Activated CD4-positive, CD25-positive, alpha-beta regulatory T cell (primary cell): ENCODE data around the gene ADIPOR2.

Experiments
- DNase-seq, 4 experiments: peaks; one replicate each; lab custom pipeline; 2025; lab: John Stamatoyannopoulos, UW

Gene ADIPOR2

DNA sequence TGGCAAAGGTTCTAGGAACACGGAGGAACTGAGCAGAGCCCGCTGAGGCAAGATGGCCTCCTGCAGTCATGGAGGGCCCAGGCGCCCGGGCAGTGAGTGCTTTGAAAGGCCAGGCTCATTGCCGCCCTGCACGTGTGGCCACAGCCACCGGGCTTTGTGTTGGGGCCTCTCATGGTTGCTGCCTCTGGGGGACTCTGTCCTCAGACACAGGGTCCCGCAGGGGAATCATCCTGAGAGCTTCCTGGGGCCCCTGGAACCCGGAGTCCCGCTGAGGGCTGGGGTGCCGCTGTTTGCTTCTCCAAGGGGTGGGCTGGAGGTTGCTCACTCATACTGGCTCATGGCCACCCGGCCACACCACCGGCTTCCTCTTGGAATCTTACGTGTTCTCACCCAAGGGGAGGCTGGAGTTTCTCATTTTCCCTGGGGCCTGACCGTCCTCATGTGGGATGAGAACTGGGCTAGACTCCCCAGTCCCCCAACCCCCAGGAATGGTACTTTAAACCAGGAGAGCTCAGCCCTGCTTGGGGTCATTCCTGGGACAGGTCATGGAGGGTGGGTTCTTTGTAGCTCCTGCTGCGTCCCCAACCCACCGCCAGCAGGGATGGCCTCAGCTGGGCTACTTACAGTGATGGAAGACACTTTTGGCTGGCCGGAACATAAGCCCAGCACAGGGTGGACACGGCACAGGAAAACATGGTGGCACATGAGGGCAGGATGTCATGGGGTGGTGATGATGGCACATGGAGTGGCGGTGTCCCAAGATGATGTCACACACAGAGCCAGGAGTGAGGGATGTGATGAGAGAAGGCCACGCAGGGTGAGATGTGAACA lies 108.4 kb downstream of the ADIPOR2 start:
- no peak for DNase-seq

DNA sequence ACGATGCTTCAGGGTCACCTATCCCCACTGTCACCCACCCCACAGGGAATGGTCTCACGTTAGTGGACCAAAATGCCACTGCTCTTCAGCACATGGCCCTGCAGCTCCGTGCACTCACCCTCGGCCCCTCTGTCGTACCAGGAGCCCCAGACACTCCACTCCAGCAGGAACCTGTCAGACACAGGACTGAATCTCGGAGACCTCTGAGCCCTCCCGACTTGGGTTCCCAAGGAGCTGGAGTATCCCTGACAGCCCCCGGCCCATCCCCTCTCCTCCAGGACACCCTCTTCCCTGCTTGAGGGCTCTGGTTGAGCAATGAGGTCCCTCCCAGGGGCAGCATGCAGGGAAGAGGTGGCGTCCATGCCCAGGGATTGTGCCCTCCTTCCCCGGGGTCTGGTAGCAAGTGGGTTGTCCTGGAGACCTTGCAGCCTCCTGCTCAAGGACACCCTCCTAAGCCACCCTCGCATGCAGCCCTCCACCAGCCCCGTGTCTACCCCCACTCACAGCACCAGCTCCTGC lies 109.1 kb downstream of the ADIPOR2 start:
- DNase-seq = no peak

DNA sequence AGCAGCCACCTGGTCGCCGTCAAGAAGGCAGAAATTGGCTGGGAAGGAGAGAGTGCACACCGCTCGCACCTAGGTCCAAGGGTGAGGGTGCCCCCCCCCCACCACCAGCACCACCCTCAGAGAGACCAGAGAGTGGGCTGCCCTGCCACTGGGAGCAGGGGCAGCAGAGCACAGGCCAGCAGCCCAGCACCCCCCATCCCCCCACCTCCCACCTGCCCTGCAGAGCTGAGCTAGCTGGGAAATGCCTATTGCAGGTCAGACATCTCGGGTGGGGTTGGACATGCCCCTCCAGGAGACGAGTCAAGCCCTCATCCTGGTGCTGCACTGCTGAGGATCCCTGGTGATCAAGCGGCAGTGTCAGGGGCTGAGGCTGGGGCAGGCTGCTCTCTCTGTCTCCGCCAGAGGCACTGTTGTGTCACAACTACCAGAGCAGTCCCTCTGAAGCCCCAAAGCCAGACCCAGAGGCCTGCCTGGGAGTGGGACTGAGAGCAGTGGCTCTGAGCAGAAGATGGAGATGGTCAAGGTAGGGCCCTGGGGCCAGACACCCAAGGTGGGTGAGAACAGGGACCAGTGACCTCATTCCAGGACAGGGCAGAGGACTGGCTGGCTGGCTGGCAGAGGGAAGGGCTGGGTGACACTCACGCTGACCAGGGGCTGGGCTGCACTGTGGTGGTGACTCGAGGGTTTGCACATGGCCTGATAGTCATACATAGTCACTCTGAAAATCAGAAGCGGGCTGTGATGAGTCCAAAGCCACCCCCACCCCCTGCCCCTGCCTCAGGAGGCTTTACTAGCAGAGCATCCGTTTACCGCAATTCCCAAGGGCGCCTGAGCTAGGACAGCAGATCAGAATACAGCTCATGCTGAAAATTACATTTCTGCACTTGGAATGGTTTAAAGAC lies 109.8 kb downstream of the ADIPOR2 start:
- DNase-seq = no peak

DNA sequence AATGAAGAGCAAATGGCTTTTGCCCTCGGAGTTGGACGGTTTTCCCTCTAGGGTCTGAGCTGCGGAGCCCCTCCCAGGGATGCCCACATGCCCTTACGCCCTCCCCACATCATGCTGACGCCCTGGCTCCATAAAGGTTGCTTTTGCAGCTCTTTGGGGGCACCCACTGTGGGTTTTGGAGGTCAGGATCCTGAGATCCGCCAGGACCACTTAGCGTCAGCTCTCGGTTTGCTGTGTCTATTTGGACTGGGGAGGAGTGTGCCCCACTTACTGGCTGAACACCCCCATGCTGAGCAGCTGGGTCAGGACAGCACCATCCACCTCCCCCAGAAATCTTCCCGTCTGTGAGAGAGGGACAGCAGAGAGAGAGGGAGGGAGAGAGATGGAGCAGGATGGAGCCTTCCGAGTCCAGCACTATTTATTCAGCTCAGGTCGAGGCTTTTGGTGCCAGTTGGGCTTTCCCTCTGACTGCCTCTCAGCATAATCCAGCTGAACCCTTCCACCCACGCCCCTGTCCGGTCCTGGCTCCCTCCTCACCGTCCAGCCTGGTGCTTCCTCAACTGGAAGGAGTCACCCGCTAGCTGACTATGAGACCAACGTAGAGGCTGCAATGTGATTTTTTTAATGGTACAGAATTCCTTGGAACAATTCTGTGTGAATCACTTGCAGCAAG lies 110.6 kb downstream of the ADIPOR2 start:
- DNase-seq = no peak

DNA sequence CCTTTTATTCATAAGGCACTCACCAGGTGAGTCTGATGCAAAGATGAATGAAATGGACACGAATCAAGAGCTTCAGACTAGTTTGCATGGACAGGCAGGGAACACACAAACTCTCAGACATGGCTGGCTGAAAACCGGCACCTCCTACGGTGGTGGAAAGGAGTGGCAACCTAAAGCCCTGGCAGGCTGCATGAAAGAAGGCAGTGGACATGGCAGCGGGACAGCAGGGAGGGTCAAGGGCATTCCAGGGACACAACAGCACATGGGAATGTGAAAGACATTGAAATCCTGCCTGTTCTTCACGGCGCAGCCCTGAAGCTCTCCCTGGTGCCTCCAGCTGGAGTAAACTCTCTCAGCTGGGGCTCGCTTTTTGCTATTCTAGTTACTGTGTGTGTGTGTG lies 112.9 kb downstream of the ADIPOR2 start:
- no peak for DNase-seq

DNA sequence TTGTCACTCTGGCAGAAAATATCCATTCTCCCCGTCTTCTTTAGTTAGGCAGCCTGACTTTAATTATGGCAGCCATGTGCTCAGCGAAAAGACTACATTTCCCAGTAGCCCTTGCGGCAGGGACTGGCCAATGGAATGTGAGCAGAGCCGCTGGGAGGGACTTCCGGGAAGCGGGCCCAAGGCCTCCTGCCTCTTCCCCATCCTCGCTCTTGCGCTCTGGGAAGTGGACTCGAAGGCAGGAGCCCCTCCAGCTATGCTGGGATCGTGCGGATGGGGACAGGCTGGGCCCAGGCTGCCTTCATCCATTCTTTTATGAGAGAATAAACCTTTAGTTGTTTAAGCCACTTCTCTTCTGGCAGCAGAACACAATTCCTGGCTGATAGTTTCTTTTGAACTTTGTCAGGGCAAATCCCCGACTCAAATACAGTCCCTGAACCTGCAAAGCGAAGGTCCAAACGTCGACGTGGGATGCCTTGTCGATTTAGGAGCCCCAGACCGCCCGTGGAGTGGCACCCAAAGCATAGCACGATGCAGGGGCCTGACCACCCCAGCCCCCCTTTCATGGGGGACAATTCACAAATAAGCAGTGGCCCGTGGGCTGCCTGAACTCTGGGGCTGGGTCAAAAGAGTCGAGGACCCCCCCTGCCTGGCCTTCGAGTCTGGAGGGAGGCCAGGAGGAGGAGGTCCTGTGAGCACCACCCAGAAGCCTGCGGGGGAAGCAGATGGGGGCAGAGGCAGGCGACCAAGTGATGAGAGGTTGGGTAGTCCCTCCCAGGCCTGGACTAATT lies 113.9 kb downstream of the ADIPOR2 start:
- DNase-seq = peak; percentile 54 to 72 (median 70)

DNA sequence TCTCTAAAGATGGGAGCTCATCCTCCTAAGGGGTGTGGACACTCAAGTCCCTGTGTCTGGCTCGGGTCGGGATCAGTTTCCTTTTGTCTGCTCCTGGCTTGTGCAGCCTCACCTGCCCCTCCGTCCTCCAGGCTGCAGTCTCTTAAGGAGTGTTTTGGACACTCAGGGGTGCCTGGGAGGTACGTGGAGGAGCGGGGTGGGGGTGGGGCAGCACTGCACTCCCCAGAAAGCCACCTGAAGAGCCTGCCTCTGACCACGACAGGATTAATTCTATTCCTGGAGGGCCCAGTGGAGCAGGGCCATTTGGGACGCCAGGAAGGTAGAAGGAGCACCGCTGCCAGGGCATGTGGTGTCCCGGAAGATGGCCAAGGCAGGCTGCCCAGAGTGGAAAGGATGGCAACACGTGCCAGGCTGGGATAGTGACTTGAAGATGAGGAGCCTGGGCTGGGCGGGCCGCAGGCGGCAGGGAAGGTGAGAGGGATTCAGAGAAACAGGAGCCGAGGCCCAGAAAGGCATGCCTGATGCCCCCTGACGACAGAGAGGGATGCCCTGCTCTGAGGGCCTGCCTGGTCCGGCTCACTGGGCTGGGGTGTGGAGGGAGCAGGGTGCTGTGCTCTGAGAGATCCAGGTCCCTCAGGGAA lies 114.7 kb downstream of the ADIPOR2 start:
- DNase-seq = no peak

DNA sequence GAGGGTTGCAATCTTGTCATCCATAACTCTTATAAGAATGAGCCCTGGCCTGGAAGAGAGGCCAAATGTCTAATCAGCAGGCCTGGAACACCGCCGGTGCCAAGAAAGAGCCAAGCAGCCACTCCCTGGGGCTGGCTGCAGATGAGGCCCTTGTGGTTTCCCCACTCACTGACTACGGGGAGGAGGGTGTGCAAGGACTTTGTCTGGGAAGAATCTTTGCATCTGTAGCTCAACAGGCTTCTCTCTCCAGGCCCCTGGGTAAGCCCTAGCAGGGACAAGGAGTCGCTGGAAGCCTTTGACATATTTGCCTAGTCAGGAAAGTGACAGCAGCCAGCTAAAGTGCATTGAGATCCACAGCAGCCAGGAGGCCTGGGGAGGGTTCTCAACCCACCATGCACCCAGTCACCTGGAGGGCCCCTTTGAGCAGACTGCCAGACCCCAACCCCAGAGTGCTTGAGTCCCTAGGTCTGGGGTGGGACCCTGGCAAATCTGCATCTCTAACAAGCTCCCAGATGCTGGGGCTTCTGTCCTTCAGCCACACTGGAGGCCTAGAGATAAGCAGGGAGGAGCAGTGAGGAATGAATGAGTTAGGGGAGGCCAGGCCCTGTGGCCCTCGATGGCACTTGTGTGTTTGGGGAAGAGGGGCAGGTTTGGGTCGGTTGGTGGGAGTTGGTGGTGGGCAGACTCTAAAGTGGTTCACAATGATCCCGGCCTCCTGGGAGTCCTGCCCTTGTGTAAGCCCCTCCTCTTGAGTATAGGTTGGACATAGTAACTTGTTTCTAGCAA lies 115.6 kb downstream of the ADIPOR2 start:
- no peak for DNase-seq

DNA sequence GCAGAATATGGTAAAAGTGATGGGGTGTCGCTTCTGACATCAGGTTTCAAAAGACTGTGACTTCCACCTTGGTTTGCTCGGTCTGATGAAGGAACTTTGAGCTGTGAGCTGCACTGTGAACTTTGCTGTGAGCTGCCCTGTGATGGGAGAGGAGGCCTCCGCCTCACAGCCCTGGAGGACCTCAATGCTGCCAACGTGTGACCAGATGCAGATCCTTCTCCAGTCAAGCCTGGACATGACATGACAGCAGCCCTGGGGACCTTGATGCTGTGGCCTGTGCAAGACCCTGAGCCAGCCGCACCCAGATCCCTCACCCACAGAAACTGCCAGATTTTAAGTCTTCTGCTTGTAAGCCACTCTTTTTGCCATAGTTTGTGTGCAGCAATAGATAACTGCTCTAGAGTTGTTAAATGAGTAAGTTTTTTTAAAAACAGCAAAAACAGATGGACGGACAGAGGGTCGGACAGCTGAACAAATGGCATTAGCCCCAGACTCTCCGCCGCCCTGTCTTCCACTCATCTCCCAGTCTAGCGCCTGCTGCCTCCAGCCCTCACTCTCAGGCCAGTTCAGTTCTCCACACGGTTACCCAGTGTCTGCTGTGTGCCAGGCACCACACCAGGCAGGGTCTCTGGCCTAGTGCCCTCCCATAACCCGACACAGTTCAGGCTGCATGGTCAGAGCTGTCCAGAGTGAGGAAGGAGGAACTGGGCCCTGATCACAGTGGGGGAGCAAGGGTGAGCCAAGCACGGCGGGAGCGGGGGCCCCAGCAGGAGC lies 116.4 kb downstream of the ADIPOR2 start:
- no peak for DNase-seq

DNA sequence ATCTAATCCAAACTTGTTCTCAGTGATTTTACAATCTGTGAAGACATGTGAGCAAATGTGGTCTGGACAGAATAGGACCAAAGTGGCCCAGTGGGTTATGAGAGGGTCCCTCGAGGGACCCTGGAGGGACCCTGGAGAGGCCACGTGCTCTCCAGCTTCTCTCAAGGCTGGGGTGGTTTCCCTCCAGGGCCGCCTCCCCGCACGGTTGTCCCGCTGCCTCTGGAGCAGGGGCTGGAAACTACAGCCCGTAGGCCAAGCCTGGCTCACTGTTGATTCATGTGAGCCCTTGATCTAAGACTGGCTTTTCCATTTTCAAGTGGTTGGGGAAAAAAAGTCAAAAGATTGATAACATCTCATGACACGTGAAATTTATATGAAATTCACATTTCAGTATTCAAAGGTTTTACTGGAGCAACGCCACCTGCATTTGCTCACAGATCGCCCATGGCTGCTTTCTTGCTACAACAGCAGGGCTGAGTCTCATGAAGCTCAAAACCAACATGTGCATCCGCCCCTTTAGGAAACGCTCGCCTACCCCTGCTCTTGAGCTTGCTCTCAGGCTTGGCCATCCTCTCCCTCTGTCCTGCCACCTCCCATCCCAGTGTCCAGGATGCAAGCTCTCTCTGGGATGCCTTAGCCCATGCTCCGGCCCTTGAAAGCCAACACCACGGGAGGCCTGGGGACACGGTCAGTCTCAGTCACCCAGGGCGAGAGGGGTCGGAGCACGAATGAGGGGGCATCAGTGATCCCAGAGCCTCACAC lies 117.3 kb downstream of the ADIPOR2 start:
- DNase-seq = no peak

DNA sequence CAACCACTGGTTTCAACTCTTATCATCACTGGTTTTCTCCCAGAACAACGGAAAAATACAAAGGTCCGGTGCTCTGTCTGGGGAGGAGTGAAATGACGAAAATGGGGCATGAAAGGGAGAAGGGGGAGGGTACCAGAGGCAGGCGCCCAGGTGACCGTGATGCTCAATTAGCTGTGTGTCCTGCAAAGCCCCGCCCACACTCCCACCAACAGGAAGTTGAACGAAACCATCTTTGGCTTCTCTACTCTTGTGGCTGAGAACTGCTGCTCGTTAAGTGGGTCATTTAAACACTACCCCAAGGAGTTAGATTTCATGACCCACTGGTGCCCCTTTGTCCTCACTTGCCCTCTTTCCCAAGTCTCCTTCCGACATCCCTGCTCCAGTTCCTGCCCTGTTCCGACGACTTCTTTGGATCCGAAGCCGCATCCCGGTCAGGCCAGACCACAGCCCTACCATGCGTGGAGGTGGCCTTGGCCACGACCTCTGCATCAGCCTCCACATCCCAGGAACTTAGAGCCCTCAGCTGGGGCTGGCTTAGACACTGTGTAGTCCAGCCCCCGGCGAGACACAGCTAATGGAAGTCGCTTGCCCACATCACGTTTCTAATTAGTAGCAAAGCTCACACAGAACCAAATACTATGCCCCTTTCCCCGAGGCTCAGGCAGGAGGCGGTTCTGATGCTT lies 118.1 kb downstream of the ADIPOR2 start:
- no peak for DNase-seq

DNA sequence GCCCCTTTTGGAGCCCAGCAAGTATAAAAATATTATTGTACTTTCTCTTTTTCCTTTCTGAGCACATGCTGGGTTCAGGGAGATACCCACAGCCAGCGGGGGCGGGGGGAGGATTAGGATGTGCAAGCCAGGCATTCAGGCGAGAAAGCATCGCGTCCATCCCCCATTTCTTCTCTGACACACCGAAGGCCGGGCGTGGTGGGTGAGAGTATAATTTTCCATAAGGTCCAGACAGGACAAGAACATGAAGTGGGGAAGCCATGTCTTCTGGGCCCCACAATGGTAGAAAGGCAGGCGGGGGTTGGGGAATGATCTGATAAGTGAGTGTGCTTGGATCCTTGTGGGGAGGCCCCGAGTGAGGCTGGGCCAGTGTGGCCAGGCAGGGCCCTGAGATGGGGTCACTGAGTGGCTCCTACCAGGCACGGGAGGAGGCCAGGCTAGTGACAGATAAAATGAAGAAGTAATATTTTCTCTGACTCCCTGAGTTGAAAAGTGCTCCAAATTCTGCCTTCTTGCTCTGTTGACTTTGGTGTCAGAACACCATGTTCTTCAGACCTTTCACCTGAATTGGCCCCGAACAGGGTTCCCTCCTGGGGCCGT lies 118.8 kb downstream of the ADIPOR2 start:
- DNase-seq = no peak

DNA sequence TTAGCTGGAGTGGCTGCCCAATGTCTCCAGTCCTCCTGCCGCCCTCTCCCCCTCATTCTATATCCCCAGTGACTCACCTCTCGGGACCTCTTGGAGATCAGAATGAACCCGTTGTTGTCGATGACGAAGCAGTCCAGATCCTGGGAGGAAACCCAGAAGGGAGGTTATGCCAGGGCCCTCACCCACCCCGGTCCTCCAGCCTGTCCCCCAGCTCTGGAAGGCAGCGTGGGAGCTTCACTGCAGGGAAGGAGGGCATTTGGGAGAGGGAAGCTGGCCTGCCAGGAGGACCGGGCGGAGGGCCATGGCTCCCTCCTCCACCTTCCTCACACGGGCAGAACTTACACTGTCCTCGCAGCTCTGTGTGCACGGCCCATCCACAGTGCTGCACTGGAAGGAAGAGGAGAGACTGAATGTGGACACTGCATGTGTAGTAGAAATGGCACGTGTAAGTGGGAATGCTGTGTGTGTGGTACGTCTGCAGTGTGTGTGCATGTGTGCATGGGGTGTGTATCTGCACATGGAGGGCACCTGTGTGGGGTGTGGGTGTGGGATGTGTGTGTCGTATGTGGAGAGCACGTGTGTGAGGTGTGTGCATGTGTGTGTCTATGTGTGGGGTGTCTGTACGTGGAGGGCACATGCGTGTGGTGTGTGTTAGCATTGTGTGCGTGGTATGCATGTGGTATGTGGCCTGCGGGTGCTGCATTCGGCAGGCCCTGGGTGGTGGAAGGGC lies 119.5 kb downstream of the ADIPOR2 start:
- no peak for DNase-seq

DNA sequence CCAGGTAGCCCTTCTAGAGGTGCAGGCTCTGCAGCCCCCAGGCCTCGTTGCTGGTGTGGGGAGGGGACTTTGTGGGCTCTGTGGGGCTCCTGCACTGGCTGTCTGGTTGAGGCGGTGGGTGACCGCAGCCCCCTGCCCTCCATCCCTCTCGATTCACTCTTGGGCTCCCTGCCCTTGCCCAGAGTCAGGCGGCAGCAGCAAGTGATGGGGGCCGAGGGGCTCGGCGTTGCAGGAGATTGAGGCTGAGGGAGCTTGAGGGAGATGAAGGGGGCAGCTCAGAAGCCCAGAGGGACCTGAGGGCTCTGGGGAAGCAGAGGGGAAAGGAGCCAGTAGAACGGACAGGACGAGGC lies 120.0 kb downstream of the ADIPOR2 start:
- DNase-seq = no peak

DNA sequence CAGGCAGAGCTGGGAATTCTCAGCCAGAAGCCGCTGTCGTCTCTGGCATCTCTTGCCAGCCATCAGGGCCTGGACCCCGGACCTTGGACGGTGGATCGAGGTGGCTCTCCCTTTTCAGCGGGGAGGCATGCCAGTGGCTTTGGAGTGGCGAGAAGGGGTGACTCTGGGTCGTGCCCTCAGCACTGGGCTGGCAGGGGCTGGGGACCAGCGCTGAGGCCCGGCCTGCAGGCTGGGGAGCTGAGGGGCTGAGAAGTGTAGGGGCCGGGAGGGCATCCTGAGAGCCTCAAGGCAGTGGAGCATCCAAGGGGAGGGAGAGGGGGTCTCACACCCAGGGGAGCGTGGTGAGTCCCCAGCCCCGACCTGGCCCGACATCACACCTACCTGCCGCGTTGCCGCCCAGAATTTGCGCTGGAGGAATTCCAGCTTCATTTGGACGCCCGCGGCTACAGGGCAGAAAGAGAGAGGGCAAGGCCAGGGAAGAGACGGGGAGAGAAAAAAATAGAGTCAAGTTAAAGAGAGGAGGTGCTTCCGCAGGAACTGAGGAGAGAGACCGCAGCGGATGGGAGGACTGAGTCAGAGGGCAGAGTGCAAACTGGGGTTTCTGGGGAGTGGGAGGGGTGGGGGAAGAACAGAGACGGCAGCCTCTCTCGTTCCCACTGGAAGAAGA lies 120.5 kb downstream of the ADIPOR2 start:
- no peak for DNase-seq

DNA sequence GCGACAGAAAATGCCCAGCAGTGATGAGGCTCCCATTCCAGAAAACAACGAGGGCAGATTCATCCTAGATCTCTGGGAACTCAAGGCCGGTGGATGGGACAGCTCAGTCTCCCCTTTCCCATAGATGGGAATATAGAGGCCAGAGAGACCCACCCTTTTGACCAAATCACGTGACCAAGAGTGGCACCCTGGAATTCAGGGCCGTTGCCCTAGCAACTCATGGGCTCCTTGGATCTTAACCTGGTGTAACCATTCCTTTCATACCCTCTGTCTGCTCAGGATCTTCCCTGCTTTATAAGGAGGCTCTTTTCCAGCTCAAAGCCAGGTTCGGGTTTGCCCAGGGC lies 121.0 kb downstream of the ADIPOR2 start:
- no peak for DNase-seq
